Measurements from ENCODE around the gene RAPGEF6.
"Not testable (repeated sequence)": the region's sequence is repeated elsewhere in the genome, so short reads cannot be mapped to it uniquely, and the experiment has no call there.

The RAPGEF6 gene

DNA sequence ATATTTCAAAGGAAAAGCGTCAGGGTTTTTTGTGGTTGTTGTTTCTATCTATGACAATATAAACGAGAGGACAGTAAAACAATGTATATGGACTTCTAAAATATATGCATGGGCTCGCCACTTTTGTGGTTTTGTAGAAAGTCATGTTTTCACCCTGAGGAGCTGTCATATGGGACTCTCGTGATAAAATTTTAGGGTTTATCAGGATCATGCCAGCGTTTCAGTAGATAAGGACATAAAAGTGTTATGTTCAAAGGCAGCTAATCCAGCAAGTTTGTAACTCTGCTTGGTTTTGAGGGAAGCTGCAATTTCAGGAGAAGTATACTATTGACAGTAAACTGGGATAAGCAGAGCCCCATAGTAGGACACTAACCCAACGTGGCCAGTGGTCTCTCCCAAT is 250.9 kb downstream of the RAPGEF6 start:
- FAIRE-seq, result no peak

DNA sequence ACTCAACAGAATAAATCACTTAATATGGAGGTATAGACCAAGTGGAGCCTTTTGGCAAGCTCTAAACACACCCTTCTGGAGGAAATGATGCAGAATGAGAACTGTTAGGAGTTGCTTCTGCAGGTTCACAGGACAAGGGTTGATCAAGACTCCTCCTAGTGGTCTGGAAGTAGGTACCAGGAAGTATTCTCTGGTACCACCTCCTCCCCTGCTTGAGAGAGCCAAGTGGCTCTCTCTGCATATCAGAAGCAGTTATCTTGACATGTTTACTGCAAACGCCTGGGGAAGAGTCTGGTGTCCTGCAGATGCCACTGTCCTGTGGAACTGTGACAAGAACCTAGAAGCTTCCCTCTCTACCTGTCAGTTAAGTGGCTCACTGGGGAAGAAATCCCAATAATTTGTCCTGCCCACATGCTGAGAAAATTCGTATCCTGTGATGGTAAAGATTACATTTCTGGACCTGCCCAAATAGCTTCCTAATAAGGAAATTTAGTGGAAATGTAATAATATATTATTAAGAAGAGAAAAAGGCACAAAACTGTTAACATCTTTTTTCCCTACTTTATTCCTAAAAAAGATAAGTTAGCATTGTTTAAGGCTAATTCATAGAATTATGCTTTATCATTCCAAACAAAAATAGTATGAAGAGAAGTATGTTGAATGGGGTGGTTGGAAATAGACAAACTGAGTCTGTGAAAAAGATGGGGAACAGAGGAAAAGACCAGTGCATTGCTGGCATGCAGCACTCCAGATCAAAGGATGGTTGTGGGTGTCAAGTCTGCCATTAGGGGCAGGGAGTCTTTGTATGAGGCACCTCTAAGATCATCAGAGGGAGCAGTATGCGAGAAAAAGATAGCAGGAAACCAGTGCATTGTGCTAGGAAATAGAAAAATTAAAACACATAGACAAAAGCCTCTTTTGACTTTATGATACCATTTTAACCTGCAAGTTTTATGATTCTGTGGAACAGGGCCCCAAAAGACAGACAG is 252.3 kb downstream of the RAPGEF6 start:
- FAIRE-seq, result no peak

DNA sequence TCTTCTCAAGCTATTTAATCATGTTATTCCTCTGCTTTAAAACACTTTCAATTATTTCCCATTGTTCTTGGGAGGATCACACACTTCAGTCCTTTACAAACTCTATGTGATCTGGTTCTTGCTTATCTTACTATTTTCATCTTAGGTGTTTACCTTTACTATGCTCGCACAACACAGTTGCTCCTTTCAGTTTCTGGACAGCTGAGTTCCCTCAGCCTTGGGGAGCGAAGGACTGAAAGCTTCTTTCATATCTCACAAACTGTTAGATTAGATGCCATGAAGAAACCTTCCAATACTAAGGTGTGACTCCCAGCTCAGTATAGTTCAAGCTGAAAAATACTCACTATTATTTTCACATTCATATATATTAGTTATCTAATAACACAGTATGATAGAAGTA is 253.3 kb downstream of the RAPGEF6 start:
- no peak for FAIRE-seq

DNA sequence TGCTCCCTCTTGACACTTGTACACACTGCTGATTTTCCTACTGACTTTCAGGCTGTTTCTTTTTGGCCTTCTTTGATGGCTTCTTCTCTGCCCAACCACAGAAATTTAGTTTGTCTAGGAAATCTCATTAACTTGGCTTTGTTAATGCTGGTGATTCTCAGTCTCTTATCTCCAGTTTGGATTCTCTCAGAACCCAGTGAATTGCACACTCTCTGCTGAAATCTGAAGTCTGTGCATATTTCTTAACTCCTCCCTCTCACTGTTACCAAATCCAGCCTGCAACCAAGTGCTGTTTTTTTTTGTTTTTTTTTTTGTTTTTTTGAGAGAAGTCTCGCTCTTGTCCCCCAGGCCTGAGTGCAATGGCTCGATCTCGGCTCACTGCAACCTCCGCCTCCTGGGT is 254.0 kb downstream of the RAPGEF6 start:
- no peak for FAIRE-seq

DNA sequence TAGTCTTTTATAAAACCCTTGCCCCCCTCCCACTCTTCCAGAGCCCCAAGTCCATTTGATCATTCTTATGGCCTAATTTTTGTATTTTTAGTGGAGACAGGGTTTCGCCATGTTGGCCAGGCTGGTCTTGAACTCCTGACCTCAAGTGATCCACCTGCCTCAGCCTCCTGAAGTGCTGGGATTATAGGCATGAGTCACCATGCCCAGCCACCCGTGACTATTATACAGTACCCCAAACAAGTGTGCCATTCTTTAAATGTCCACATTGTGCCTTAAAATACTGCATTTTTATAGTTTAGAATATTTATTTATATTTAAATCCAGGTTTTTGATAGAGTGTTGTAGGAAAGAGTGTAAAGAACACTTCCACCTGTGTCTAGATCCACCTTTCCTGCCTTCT is 254.8 kb downstream of the RAPGEF6 start:
- FAIRE-seq, result not testable (repeated sequence)

DNA sequence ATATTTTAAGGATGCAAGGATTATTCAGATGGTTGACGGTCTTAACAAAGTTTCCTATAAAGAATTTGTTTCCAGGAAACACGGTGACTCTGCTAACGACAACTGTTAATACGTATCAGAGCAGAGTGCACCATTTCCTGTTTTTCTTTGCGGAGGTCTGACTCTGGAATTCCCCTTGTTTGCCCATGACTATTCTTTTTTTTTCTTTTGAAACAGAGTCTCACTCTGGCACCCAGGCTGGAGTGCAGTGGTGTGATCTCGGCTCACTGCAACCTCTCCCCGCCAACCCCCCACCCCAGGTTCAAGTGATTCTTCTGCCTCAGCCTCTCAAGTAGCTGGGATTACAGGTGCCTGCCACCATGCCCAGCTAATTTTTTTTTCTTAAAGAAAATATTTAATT is 255.3 kb downstream of the RAPGEF6 start:
- no peak for FAIRE-seq

DNA sequence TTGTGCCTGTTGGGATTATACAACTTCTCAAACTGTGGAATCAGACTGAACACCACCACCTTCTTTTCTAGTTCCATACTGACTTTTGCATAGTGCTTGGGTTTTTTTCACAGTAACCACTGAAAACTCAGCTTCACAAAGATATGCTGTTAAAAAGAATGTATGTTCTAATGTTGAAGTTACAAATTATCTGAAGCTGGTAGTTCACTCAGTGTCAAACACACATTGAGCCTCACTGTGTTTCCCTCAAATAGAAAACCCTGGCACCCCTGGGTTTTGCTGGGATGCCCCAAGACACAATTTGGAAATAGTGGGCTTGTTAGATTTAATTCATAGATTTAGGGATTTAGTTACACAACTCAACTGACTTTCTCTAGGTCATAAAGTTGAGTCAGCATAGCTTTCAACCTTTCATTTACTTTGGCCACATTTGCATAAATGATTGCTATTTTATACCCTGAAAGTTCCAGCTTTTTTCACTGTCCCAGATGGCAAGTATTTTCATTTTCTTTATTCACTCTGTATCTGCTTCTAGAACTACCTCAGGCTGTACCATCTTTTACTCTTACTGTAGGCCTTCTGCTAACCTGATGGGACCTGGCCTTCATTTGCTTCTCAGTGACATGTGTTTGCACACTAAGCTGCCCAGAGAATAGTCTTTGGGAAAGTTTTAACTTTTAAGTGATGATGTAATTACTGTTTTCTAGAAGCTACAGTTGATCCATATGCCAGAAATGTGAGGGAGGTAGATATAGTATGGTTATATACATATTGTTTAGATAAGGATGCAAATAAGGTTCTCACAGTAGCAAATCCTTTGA is 256.1 kb downstream of the RAPGEF6 start:
- FAIRE-seq, result no peak

DNA sequence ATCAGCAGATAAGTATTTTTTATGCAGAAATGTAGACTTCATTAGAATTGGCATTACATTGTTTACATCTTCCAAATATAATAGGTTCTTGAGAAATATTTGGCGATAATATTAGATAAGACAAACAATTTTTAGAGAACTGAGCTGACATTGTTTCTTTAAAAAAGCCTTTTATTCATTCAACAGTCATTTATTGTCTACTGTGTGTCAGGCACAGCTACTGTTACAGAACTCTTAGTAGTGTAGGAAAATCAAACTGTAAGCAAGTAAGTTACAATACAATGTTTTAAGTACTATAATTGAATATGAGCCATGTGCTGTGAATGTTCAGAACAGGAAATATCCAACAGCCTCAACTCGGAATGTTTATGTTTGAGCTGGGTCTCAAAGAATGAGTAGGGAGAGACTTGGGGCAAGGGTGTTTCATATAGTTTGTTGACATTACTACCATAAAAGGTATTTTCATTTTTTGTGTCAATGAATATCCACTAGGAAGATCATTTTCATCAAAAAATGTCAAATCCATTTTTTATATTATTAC is 257.2 kb downstream of the RAPGEF6 start:
- no peak for FAIRE-seq

DNA sequence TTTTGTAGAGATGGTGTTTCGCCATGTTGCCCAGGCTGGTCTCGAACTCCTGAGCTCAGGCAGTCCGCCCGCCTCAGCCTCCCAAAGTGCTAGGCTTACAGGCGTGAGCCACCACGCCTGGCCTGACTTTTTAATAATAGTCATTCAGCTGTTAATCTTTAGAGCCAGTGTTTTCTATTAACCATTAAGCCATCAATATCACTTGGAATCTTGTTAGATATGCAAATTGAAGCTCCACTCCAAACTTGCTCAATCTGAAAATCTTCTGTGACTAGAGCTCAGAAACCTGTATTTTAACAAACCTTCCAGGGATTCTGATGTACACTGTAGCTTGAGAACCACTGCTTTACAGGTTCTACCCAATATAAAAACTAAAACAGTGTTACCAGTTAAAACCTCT is 257.7 kb downstream of the RAPGEF6 start:
- no peak for FAIRE-seq

DNA sequence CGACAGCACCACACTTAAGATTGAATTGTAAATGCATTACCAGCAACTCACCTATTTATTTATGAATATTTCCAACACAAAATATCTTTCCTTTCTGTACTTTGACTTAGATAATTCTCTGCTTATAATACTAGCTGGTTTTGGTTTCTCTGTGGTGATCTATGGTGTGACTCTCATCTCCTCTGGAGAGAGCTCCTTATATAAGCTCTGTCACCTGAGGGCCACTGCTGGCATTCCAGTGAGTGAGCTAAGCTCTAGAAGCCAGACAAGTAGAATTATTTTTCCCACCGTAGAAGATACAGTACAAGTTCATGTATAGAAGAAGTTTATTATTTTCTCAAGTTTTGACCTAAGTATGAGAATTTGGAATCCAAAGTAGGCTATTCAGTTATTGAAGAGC is 259.7 kb downstream of the RAPGEF6 start:
- FAIRE-seq, result no peak

All from endometrium (tissue), 2 donors.